DMS 273 (cell line): ENCODE results near the gene CYP2W1.
A peak's percentile ranks its signal among the peaks of the same experiment; 100 is the strongest.
"Not testable (repeated sequence)": the region's sequence is repeated elsewhere in the genome, so short reads cannot be mapped to it uniquely, and the experiment has no call there.

ENCODE experiments used
- DNase-seq: peaks from one replicate; lab custom pipeline; 2025; ENCODE audit not compliant: unreplicated experiment; lab: John Stamatoyannopoulos, UW

The CYP2W1 gene

DNA sequence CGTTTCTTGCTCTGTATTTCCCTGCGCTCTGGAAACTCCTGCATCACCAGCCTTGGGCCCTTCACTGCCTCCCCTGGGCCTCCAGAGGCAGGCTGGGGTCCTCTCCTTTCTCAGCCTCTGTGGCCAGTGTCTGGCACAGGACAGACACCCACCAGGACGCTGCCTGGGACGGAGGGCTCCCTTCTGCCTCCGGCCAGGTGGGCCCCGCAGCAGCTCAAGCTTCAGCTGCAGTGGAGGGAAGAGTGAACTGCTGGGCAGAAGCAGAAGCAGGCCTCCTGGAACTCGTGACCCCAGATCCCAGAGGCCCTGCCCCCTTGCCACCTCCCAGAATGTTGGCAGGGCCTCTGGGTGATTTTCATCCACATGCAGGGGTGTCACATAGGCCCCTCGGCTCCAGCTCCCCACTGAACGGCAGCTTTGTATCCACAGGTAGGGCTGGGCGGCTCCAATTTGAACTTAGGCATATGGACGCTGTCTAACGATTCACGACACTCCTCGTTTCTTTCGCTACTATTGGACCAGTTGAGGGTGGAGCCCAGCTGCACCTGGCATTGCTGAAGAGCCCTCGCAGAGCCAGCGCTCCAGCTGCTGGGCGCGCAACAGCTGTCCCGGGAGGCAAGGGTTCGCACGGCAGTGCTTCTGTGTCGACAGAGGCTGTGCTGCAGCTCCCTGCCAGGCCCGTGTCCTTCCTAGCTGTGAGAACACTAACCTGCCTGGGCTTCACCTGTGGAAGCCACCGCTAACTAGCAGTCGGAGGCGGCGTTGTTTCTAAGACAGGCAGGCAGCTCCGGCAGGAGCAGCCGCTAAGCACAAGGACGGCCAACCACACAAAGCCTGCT, 43.0 kb downstream of the CYP2W1 start:
- DNase-seq: peak; percentile 36

DNA sequence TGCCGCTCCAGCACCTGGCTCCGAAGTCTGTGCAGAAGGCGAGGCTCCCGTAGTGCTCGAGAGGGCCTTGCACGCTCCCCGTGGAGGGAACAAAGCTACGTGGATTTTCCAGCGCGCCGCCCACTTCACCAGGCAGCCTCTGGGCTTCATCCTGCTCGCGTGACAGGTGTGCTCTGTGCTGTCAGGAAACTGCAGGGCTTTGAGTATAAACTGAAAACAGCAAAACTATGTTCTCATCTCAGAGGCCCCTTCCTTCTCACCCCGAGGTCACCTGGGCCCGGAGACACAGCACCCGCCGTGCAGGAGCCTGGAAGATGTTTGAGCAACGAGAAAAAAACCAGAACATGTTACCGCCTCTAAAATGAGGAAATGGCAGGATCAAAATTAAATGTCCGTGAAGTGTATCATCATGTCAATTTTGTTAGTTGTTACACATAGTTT, 43.8 kb downstream of the CYP2W1 start:
- no peak for DNase-seq

DNA sequence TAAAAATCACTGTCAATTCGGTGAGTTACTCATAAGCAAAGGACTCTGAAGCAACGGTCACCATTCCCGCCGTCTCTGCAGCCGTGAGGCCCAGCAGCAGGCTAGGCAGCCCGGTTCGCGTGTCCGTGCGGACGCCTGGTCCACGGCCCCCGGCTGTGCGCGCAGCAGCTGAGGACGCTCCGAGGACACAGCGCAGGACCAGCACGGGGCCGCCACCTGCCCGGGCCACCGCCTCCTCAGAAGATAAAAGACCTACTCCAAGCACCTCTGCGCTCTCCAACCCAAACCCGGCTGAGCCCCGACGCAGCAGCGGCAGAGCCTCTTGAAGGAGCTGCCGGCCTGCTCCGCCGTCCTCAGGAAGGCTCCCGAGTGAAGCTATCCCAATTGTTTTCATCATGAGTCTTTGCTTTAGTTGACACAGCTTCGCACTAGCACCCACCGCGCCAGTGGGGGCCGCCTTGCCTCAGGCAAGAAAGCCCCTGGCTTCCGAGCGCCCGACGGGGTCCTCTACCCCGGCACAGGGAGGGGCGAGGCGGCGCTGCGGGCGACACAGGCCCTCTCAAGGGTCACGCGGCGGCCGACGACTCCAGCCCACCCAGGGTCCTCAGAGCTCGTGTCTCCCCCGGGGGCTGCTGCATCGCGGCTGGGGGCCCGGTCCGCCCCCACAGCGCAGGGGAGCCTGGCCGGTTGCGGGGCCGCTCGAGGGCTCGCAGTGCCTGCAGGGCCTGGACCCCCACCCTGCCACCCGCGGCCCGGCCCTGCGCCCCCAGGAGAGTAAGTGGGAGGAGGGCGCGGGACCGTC, 44.5 kb downstream of the CYP2W1 start:
- peak; percentile 54 for DNase-seq

DNA sequence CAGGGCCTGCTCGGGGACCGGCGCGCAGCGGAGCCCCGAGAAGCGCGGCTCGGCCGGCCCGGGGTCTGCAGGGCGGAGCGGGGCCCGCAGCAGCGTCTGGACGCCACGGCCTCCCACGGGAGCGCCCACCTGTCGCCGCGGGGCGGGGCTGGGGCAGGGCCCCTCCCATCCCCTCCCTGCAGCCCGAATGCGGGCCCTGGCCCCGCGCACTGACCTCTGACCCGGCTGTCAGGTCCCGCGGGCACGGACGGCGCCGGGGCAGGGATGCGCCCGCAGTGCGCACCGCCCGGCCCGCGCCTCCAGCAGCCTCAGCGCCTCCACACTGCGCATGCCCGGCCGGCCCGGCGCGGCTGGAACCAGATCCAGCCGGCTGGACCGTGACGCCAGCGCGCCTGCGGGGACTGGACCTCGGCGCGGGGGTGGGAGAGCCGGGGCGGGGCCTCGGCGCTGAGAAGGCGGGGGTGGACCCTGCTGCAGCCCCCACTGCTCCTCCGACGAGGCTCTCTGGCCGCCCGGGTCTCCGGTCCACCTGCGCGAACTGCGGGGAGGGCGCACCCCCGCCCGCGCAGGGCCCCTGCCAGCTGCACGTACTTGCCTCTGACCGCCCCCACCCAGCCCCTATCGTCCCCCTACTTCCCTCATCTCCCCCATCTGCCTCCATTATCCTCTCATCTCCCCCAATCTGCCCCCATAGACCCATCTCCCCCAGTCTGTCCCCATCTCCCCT, 45.2 kb downstream of the CYP2W1 start:
- DNase-seq: peak; percentile 96

DNA sequence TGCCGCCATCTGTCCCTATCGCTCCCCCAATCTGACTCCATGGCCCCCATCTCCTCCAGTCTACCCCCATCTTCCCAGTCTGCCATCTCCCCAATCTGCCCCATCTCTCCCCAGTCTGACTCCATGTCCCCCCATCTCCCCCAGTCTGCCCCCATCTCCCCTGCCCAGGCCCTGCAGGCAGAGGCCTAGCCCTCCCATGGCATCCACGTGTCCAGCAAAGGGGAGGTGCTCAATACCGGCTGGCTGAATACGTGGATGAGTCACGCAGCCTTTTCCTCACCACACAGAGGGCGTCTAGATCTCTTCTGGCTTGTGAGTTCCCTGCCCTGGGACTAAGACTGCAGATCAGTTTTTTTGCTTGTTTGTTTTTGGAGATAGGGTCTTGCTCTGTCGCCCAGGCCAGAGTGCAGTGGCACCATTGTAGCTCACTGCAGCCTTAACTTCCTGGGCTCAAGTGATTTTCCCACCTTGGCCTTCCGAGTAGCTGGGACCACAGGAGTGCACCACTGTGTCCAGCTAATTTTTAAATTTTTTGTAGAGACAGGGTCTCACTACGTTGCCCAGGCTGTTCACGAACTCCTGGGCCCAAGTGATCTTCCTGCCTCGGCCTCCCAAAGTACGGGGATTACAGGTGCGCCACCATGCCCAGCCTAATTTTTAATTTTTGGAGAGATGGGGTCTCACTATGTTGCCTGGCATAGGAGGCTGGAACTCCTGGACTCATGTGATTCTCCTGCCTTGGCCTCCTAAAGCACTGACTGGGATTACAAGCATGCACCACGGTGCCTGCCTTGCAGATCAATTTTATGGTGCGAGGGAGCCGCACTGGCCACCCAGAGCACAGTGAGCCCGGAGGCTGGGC, 46.0 kb downstream of the CYP2W1 start:
- DNase-seq: peak; percentile 92

DNA sequence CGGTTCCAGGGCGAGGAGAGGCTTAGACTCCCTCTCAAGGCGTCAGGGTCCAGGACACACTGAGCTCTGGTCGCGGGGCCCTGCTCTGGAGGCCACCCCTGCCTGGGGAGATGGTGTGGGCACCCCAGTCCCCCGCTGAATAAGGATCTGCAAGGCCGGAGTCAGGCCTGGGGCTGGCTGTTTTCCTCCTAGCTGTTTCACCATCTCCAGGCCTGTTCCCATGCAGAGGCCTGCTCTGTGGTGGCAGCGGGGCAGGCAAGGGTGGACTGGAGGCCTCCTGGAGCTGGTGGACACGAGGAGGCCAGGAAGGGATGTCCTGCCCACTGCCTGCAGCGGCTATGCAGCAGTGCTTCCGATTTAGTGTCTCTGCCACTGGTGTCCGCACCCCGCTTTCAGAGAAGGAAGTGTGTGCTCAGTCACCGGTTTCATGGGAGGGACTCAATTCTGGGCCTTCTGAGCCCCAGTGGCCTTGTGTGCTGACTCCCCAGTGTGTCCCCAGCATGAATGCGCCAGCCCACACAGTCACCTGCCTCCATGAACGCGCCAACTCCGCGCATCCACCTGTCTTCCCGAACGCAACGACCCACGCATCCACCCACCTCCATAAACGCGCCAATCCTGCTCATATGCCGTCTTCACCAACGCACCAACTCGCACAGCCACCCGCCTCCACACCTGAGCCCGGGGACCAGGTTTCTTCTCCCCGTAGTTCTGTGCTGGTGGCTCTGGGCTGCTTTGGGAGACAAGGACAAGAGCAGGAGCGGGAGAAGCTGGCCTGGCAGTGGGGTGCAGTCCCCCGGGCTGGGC, 46.9 kb downstream of the CYP2W1 start:
- DNase-seq: no peak

DNA sequence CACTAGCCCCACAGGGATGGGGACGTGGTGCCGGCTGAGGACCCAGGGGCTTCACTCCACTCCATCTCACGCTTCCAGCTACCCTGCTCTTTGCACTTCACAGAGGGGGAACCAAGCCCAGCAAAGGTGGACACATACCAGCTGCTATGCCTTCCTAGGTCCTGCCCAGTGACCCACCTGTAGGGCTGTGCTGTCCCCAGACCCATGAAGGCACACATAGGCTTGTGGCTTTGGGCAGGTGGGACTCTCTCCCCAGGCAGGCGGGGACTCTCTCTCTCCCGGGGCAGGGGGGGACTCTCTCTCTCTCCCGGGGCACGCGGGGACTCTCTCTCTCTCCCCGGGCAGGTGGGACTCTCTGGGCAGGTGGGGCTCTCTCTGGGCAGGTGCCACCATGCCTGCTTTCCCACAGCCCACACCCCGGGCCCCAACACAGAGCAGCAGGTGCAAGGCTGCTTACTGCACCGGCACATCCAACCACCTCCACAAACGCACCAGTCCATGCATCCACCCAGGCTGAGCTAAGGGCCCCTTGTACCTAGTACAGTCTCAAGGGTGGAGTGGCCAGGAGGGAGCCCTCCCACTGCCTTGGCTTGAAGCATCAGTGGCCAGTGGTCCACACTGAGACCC, 47.6 kb downstream of the CYP2W1 start:
- no peak for DNase-seq

DNA sequence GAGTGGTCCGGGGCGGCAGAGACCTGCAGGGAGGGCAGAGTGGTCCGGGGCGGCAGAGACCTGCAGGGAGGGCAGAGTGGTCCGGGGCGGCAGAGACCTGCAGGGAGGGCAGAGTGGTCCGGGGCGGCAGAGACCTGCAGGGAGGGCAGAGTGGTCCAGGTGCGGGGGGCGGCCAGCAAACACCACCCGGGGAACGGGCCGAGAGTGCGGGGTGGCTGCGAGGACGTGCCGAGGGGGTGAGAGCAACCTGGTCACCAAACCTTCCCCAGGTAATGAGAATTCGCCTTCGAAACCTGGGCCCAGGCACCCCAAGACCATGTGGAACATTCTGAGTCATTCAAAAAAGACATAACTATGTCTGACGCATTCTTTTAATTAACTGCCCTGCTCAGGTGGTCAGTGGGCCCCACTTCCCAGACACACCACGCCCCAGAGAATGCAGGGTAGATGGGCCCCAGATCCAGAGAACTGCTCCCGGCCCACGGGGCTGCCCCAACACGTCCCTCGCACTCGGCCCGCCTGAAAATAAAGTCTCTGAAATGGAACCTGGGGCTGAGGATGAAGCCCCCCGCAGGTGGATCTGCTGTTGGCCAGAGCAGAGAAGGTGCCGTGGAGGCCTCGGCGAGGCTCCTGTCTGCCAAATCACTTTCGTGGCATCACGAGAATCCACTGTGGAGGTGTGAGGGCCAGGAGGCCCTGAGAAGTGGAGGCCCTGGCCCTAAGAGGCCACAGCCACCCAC, 48.9 kb downstream of the CYP2W1 start:
- no peak for DNase-seq

DNA sequence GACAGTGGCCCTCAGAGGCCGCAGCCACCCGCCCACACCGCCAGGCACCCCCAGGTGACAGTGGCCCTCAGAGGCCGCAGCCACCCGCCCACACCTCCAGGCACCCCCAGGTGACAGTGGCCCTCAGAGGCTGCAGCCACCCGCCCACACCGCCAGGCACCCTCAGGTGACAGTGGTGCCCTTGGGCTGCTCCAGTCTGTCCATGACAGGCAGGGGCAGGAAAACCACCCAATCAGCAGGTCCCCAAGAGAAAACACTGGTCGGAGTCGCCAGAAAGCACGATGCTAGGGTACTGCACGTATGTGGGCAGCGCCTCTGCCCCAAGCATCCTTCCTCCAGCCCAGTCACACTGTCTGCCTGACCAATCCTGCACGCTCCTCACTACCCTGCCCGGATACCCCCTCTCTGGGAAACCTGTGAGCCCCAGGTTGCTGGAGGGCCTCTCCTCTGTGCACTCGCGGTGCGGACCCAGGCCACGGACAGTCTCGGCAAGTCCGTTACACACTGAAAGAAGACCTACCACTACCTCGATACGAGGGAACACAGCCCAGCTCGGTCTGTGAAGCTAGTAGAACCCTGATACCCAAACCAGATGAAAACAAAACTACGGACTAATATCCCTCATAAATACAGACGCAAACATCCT, 49.7 kb downstream of the CYP2W1 start:
- no peak for DNase-seq

DNA sequence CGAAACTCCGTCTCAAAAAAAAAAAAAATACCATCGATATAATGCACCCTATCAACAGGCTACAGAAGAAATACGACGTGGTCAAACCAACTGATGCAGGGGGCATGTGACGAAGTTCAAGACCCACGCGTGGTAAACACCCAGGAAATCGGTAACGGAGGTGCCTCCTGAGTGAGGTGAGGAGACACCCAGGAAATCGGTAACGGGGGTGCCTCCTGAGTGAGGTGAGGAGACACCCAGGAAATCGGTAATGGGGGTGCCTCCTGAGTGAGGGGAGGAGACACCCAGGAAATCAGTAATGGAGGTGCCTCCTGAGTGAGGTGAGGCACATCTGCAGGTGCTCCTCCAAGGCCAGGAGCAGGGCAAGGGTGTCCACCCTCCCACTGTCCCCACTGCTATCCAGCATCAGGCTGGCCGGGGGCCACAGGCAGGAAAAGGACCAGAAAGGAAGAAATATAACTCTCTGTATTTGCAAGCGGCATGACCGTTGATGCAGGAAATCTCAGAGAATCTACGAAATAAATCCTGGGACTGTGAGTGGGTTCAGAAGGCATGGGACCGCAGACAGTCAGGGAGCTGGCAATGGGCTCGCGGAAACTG, 50.7 kb downstream of the CYP2W1 start:
- DNase-seq: no peak

DNA sequence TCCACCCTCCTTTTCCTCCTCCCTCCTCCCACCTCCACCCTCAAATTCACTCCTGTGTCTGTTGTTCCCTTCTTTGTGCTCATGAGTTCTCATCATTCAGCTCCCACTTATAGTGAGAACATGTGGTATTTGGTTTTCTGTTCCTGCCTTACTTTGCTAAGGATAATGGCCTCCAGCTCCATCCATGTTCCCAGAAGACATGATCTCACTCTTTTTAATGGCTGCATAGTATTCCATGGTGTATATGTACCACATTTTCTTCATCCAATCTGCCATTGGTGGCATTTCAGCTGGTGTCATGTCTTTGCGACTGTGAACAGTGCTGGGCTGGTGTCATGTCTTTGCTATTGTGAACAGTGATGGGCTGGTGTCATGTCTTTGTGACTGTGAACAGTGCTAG, 51.8 kb downstream of the CYP2W1 start:
- DNase-seq: not testable (repeated sequence)

DNA sequence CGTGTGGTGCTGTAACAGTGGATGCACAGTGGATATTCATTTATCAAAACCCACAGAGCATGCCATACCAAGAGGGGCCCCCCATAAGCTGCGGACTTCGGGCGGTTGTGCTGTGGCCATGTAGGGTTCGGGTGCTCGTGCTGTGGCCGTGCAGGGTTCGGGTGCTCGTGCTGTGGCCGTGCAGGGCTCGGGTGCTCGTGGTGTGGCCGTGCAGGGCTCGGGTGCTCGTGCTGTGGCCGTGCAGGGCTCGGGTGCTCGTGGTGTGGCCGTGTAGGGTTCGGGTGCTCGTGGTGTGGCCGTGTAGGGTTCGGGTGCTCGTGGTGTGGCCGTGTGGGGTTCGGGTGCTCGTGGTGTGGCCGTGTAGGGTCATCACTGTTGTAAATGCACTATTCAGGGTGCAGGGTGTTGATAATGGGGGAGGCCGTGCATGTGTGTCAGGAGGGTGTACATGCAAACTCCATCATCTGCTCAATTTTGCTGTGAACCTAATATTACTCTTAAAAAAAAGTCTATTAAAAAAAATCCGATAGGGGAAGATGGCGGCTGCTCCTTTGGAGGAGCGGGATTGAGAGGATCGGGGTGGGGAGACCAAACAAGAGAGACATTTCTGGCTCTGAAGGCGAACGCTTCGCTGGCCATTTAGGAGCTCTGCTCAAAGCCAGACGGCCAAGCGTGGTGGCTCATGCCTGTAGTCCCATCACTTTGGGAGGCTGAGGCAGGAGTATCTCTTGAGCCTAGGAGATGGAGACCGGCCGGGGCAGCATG, 53.4 kb downstream of the CYP2W1 start:
- DNase-seq: not testable (repeated sequence)
